ENCODE results near the gene ZAP70.

Gene ZAP70

GRCh38 chr2:97733341-97734035 is 20.1 kb downstream of the ZAP70 start:
- no peak for DNase-seq (ENCODE audit: low read depth in 2 of 2)

GRCh38 chr2:97734061-97735051 is 21.0 kb downstream of the ZAP70 start:
- no peak for DNase-seq (ENCODE audit: low read depth in 2 of 2)

DNA sequence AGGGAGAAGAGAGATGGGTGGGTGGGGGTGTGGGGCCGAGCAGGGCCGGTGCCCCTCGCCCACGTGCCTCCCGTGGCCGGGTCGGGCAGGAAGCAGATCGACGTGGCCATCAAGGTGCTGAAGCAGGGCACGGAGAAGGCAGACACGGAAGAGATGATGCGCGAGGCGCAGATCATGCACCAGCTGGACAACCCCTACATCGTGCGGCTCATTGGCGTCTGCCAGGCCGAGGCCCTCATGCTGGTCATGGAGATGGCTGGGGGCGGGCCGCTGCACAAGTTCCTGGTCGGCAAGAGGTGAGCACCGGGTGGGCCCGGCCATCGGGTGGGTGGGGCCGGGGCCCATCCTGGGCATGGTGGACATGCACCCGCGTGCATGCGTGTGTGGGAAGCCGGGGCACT is 21.8 kb downstream of the ZAP70 start:
- DNase-seq (ENCODE audit: low read depth in 2 of 2), result no peak

DNA sequence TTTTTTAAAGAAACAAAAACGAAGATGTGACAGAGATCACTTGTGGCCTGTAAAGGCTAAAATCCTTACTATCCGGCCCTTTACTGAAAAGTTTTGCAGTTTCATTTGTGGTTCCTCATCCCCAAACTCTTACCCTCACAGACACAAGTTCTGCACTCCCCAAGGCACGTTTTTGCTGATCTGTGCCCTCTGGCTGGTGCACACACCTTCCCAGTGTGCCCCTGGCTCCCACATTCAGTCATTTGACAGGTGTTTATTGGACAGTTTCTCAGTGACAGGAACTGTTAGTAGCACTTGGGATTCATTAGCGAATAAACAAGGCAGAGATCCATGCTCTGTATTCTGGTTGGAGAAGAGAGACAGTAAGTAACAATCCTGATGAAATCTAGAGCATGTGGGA is 22.8 kb downstream of the ZAP70 start:
- DNase-seq (ENCODE audit: low read depth in 2 of 2), result no peak

- no peak for DNase-seq (ENCODE audit: low read depth in 2 of 2)
Observed at GRCh38 chr2:97736608-97737330, 23.4 kb downstream of the ZAP70 start.

DNA sequence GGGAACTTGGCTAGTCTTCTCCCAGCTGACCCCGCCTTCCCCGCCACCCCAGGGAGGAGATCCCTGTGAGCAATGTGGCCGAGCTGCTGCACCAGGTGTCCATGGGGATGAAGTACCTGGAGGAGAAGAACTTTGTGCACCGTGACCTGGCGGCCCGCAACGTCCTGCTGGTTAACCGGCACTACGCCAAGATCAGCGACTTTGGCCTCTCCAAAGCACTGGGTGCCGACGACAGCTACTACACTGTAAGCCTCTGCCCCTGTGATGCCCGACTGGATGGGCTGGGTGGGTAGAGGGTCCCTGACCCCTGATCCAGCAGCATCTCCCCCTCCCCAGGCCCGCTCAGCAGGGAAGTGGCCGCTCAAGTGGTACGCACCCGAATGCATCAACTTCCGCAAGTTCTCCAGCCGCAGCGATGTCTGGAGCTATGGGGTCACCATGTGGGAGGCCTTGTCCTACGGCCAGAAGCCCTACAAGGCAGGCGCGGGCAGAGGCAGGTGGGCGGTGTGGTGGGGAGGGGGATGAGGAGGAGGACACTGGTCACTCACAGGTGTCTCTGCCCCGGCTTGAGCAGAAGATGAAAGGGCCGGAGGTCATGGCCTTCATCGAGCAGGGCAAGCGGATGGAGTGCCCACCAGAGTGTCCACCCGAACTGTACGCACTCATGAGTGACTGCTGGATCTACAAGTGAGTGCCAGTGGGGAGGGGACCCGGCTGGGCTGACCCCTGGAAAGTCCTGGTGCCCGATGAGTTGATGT is 24.2 kb downstream of the ZAP70 start:
- DNase-seq (ENCODE audit: low read depth in 2 of 2), result no peak

DNA sequence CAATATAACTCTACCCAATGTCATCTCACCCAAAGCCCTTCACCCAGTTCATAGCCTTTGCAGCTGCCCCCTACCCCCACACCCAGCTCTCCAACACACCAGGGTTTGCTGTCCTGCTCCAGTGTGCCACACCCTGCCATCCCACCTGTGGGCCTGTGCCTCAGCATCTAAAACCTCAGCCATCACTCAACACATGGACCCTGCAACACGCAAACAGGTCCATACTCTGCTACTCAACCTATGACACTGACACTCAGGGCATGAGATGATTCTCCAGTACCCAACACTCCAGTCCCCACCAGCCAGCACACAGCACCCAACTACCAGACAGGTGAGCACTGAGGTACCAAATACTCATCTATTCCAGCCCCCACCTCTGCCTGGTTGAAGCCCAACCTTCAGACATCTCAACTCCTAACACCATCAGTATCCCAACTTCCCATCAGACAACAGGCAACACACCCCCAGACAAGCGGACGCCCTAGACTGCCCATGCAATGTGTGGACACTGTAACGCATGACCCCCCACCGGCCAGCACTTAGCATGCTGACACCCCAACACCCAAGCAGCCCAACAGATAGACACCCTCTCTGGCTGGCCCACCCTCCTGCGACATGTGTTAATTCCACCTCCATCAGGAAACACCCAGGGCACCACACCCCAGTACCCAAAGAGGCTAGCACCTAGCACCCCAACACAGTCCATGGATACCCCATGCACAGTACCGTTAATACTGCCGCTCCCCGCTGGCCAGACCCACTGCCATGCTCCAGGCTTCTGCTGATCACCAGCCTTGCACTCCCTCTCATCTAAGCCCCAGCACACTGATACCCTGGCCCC is 25.0 kb downstream of the ZAP70 start:
- no peak for DNase-seq (ENCODE audit: low read depth in 2 of 2)

DNA sequence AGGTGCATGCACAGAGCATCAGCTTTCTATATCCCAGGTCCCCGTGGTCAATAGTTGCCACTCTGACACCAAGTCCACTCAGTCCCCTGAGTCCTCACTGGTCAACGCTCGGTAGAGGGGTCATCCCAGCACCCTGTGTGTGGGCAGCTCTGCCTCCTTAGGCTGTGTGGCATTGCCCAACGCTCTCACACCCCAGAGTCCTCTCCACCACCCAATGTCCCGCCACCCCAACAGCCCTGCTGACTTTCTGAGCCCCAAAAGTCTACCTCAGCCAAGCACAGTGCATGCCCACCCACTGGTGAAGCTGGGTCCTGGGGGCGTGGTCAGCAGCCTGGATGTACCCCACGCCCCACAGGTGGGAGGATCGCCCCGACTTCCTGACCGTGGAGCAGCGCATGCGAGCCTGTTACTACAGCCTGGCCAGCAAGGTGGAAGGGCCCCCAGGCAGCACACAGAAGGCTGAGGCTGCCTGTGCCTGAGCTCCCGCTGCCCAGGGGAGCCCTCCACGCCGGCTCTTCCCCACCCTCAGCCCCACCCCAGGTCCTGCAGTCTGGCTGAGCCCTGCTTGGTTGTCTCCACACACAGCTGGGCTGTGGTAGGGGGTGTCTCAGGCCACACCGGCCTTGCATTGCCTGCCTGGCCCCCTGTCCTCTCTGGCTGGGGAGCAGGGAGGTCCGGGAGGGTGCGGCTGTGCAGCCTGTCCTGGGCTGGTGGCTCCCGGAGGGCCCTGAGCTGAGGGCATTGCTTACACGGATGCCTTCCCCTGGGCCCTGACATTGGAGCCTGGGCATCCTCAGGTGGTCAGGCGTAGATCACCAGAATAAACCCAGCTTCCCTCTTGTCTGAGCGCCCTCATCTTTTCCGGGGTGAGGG is 25.9 kb downstream of the ZAP70 start:
- DNase-seq (ENCODE audit: low read depth in 2 of 2), result no peak

DNA sequence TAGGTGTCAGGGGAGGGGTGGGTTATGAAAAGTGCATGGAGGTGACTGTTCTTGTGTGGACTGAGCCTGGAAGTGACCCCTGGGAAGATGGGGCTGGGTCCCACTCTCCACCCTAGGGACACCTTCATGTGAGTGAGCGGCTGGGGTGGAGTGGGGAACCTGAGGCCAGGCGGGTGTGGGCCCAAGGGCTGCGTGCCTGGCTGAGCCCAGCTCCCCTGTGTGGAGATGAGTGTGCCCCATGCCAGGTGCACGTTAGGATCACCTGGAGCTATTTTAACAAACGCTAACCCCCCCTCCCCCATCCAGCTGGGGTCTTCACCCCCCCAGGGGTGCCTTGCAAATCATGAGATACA is 26.5 kb downstream of the ZAP70 start:
- DNase-seq (ENCODE audit: low read depth in 2 of 2), result no peak

DNA sequence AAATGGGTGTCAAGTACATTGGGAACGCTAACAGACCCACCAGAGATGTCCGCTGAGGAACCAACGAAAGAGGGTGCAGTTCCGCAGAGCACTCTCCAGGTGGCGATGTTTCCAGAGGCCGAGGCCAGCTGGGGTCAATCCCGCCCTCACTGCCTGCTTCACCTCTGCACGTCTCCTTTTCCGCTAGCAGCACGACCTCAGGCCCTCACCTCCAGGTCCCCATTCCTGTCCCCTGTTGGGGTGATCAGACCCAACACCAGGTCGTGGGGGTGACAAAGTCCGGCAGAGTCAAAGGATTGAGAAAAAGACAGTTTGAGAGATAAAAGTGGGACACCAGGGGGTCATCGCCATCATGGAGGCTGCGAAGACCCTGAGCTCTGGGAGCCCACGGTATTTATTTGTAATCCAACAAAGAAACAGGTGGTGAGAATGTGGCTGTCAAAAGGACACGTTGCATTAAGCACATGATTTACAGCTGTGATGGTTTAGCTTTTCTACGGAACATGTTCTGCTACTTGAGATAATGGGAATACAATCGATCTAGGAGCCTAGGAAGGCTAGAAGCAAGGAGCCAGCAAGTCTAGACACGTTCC is 27.3 kb downstream of the ZAP70 start:
- DNase-seq (ENCODE audit: low read depth in 2 of 2), result no peak

DNA sequence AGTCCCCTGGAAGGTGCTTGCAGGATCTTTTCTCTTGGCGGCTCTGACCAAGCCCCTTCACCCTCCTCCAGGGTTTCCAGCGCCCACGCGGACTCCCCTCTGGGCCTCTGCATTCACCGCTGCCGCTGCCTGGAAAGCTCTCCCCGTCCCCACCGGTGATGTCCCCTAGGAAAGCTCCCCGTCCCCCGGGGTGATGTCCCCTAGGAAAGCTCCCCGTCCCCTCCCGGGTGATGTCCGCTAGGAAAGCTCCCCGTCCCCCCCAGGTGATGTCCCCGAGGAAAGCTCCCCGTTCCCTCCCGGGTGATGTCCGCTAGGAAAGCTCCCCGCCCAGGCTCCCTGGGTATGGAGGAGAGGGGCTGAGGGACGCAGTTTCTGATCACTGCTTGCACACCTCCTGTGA is 27.9 kb downstream of the ZAP70 start:
- no peak for DNase-seq (ENCODE audit: low read depth in 2 of 2)

DNA sequence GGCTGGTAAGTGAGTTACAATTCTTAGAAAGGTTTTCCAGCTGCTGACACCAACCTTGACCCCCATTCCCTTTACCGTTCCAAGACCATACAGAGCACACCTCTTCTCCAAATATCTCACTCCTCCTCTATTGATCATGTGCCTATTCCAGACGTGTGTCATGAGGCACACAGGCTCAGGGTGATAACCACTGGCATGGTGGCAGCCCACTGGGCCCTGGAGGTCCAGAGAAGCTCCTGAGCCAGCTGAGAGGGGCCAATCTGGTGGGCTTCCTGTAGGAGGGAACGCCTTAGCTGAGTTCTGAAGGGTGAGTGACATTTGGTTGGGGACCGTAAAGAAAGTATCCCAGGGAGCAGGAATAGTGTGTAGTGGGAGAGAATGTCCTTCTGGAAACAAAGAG is 28.3 kb downstream of the ZAP70 start:
- DNase-seq (ENCODE audit: low read depth in 2 of 2), result no peak

DNA sequence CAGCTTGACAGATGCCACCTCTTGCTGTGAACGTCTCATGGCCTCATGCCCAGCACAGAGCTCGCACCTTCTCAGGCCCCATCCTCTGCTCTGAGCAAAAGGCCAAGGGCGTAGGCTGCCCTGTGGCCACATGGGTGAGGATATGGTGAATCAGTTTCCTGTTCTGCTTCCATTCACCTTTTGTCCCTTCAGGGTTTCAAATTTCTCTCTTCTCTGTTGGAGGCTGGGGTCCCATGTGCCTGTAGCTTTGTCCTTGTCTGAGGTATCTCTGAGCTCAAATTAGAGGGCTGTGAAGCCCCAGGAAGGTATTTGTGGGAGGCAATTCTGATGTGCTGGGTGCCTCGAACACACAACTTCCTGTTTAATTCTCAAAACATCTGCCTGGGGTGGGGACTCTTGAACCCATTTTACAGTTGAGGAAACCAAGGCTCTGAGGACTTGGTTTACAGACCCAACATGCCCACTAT is 29.0 kb downstream of the ZAP70 start:
- DNase-seq (ENCODE audit: low read depth in 2 of 2), result peak in 1 of 2 donors; percentile 42

DNA sequence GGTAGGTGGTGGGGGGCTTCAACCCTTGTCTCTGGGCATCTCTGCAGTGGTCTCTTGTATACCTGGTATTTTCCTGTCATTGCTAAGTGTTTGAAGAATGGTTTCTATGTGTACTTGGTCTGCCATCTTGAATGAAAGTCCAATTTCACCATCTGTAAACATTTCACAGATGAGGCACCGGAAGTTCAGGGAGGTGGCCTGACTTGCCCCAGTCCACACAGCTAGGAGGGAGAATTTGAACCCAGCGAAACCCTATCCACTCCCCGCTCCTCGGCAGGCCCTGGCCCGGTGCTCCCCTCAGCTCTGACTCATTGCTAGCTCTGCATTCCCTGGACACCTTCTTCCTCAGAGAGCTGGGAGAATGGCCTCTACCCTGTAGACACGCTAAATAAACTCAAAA is 30.5 kb downstream of the ZAP70 start:
- DNase-seq (ENCODE audit: low read depth in 2 of 2), result no peak

GRCh38 chr2:97745474-97746174 is 32.2 kb downstream of the ZAP70 start:
- peak in 1 of 2 donors; percentile 53 for DNase-seq (ENCODE audit: low read depth in 2 of 2)

GRCh38 chr2:97747285-97747684 is 33.9 kb downstream of the ZAP70 start:
- no peak for DNase-seq (ENCODE audit: low read depth in 2 of 2)

DNA sequence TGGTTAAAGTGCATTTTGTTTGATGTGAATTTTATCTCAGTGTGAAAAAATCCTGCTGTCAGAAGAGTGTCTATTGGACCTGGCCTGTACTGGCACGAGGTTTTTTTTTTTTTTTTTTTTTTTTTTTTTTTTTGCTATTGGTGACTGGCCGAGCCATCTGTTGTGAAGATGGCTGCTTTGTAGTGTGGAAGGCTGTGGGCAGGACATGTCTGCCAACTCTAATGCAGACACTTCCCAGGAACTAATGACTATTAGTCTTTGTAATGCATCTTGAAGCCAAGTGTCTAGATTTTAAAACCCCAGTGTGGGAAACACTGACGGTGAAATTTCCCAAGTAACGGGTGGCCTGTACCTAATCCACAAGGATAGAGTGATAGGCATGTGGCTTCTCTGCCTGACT is 34.3 kb downstream of the ZAP70 start:
- no peak for DNase-seq (ENCODE audit: low read depth in 2 of 2)

- DNase-seq (ENCODE audit: low read depth in 2 of 2), result no peak
Observed at GRCh38 chr2:97749581-97749980, 36.2 kb downstream of the ZAP70 start.

- no peak for DNase-seq (ENCODE audit: low read depth in 2 of 2)
Observed at GRCh38 chr2:97750017-97750416, 36.6 kb downstream of the ZAP70 start.
